ENCODE data around the gene CORO1C.

CORO1C gene

DNA sequence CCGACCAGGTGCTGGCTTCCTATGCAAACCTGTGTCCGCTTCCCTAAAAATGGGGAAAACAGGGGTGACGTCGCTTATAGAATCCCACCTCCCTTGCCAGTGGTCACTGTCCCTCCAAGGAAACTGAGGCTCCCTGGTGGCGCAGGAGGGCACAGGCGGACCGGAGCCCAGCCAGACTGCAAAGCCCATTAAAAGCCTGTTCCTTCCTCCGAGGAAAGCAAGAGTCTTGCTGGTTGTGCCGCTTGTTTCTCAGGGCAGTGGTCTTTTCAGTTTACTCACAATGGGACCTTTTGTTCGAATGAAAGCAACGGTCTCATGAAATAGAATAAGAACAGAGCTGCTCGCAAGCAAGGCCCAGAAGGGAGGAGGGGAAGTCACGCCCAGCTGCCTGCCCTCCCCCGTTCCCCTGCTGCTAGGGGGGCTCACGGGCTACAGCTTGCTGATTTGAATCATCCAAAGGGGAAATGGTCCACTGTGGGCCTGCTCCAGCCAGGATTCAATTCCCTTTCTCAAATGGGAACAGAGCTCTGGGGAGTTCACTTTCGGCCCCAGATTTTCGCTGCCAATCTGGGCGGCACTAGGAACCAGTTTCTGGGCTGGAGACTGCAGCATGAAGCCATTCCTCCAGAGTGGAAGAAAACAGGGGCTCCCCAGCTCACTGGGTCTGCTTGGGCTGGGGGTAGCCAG, 93.0 kb downstream of the CORO1C start:
- POLR2A ChIA-PET (ENCODE audit: low non-redundant PET) = no interaction called here
- CTCF ChIA-PET = interaction anchor here (1.0 to 1.1 kb wide), 3 partner anchors 17 to 330 kb away, joined by 3 to 4 read pairs (median 3); no protein-coding TSS in a partner anchor

DNA sequence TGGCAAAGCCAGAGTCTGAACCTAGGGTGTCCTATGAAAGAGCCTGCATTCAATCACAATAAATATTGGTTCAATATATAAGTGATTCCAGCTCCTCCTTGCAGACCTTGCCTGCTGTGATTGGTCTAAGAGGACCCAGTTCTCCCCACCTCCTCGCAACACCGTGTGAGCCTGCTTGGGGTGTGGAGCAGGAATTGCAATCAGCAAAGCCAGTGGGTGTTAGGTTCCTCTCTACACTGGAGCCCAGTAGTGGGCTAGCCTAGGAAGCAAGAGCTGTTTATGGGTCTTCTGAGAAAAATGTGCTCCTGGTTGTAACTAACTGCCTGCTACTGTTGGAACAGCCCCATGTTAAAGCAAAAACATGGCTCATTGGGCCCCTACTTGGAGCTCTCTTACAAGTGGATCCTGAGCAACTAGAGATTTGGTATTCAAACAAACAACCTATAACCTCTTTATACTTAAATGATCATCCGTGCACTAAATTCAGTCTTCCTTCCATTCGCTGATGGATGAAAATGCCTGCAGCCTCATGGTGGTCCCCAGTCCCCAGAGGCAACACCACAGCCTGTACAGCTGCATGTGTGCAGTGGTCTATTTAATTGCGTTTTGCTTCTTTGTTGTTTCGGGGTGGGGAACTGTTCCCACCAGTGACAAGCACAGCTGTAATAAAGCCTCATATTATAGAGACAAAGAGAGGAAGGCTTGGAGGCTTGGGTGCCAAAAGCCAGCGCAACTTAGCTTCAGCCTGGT, 93.9 kb downstream of the CORO1C start:
- no peak overlapping the region for H3K27ac ChIP-seq
- CTCF ChIA-PET = interaction anchor here (1.0 kb wide), 1 partner anchor 18 kb away, joined by 4 read pairs; no protein-coding TSS in a partner anchor
- POLR2A ChIA-PET (ENCODE audit: low non-redundant PET) = no interaction called here

More for the DNA sequence above, 93.0 kb downstream of the CORO1C start:
- no peak for DNase-seq (ENCODE audit: low spot score)
- H3K27ac ChIP-seq = no peak overlapping the region
- TF ChIP-seq, protein P1, sequence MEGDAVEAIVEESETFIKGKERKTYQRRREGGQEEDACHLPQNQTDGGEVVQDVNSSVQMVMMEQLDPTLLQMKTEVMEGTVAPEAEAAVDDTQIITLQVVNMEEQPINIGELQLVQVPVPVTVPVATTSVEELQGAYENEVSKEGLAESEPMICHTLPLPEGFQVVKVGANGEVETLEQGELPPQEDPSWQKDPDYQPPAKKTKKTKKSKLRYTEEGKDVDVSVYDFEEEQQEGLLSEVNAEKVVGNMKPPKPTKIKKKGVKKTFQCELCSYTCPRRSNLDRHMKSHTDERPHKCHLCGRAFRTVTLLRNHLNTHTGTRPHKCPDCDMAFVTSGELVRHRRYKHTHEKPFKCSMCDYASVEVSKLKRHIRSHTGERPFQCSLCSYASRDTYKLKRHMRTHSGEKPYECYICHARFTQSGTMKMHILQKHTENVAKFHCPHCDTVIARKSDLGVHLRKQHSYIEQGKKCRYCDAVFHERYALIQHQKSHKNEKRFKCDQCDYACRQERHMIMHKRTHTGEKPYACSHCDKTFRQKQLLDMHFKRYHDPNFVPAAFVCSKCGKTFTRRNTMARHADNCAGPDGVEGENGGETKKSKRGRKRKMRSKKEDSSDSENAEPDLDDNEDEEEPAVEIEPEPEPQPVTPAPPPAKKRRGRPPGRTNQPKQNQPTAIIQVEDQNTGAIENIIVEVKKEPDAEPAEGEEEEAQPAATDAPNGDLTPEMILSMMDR (conservative IDR thresholded peaks at IDR 0.05; ENCODE audit: low read depth) = no peak

DNA sequence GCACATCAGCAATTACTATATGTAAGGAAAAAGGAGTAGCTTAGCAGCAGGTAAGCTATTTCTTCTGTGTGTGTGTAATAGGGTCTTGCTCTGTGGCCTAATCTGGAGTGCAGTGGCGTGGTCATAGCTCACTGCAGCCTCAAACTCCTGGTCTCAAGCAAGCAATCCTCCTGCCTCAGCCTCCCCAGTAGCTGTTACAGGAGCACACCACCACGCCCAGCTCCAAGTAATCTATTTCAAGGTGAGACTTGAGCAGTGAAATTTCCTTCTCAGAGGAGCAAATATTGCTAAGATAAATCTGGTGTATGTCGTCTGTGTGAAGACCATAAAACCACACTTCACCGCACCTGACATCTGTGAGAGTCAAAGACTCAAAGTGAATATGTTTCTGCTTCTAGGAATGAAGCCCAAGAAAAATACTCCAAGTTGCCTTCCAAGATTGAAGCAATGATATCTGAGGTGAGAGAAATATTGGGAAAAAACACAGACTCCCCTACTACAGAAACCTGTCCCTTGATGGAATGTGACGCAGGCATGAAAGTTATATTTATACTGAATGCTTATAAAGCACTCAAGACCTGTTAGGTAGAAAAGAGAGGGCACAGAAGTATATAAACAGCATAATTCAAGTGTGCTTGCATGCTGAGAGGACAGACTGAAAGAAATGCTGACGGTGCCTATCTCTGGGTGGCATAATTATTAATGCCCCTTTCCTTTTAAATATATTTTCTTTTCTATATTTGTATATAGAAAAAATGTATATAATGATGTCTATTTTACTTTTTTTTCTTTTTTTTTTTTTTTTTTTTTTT, 95.1 kb downstream of the CORO1C start:
- TF ChIP-seq, protein P1 (conservative IDR thresholded peaks at IDR 0.05; ENCODE audit: low read depth) = no peak
- H3K27ac ChIP-seq = no peak overlapping the region
- DNase-seq (ENCODE audit: low spot score) = no peak
- ChIA-PET POLR2A (ENCODE audit: low non-redundant PET) (no interaction called here), CTCF (interaction anchor here (1.0 kb wide), 1 partner anchor 18 kb away, joined by 3 read pairs; no protein-coding TSS in a partner anchor)

More for the DNA sequence above, 93.9 kb downstream of the CORO1C start:
- TF ChIP-seq, protein P1 (conservative IDR thresholded peaks at IDR 0.05; ENCODE audit: low read depth) = no peak
- DNase-seq (ENCODE audit: low spot score) = no peak

DNA sequence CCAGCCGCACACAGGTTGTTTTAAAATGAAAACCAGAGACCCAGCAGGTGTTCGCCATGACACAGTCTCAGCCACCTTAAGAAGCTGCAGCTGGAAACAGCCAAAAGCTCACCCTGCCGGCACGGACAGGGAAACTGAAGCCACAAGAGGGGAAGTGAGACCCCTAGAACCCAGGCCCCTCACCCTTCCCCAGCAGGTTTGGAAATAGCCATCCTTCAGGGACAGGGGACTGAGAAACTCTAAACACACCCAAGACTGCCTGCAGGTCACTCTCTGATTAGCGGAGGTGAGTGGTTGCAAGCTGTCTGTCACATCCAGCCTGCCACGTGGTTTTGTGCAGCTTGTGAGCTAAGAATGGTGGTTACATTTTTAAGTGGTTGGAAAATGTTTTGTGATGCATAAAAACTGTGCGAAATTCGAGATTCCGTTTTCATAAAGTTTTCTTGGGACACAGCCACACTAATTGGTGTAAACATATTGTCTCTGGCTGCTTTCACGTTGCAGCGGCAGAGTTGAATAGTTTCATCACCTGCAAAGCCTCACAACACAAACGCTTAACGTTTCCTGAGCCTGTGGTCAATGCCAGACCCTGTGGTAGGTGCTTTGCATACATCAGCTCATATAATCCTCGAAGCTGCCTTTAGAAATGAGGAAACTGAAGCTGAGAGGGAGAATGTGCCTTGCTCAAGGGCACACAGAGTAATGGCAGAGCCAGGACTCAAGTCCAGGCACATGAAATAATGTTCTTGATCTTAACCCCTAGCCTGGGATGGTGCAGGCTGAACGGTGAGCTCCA, 95.9 kb downstream of the CORO1C start:
- no peak for DNase-seq (ENCODE audit: low spot score)
- no peak overlapping the region for H3K27ac ChIP-seq

DNA sequence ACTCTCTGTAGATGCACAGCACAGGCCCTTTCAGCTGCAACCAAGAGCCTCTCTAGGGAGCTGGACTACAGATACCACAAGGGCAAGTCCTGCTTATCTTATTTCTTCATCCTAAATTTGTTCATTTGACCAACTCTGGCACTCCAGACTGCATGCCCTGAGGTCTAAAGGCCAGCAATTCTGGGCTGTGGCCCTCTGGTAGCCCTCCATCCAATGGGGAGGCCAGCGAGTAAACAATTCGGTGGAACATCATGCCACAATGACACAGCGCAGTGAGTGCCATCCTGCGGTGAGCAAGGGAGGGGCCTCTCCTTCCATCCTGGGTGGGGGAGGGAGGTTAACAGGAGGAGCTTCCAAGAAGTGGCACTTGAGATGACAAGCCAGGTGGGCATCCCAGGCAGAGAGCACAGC, 97.0 kb downstream of the CORO1C start:
- POLR2A ChIA-PET (ENCODE audit: low non-redundant PET) = no interaction called here
- H3K27ac ChIP-seq = no peak overlapping the region
- CTCF ChIA-PET = interaction anchor here (0.6 kb wide), 1 partner anchor 16 kb away, joined by 3 read pairs; no protein-coding TSS in a partner anchor
- DNase-seq (ENCODE audit: low spot score) = no peak
- TF ChIP-seq, protein P1 (conservative IDR thresholded peaks at IDR 0.05; ENCODE audit: low read depth) = no peak

More for the DNA sequence above, 95.9 kb downstream of the CORO1C start:
- POLR2A ChIA-PET (ENCODE audit: low non-redundant PET) = no interaction called here
- CTCF ChIA-PET = interaction anchor here (0.6 to 1.0 kb wide), 2 partner anchors 17 to 54 kb away, joined by 3 to 6 read pairs; no protein-coding TSS in a partner anchor
- TF ChIP-seq, protein P1 (conservative IDR thresholded peaks at IDR 0.05; ENCODE audit: low read depth) = no peak
